Non-pigmented ciliary epithelial cell (primary cell): ENCODE results near the gene TANGO6.

ENCODE experiments used
- DNase-seq: peaks from one replicate; pipeline ENCODE4 v3.0.0-alpha.2; 2010; ENCODE audit warnings: low read depth

TANGO6 gene

GRCh38 chr16:68909099-68909733, 65.9 kb downstream of the TANGO6 start:
- DNase-seq = no peak

GRCh38 chr16:68910051-68910450, 66.7 kb downstream of the TANGO6 start:
- no peak for DNase-seq

DNA sequence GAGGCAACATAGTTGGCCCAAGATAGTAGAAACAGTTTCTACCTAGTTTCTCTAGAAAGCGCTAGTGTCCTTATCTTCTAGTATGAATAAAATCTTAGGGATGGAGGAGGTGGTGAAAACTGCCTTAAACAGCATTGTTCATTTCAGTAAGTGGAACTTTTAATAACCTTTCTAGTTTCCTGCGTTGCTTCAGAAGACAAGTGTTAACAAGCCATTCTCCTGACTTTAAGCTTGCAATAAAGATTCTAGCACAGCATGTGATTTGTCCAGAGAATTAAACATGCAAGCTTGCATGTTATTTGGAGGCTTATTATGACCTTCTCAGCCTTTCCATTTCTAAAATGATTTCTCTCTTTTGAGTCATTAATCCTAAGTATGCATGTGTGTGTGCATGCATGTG, 72.3 kb downstream of the TANGO6 start:
- no peak for DNase-seq

DNA sequence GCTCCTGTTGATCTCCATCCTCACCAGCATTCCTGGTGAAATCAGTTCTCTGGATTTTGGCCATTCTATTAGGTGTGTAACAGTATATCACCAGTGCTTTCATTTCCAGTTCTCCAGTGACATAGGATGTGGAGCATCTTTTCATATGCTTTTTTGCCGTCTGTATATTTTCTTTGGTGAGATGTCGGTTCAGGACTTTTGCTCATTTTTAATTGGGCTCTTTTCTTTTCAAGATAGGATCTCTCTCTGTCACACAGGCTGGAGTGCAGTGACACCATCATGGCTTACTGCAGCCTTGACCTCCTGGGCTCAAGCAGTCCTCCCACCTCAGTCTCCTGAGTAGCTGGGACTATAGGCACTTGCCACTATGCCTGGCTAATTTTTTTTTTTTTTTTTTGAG, 74.2 kb downstream of the TANGO6 start:
- DNase-seq = no peak

- DNase-seq = no peak
Measured at GRCh38 chr16:68920349-68920748, 77.0 kb downstream of the TANGO6 start.

DNA sequence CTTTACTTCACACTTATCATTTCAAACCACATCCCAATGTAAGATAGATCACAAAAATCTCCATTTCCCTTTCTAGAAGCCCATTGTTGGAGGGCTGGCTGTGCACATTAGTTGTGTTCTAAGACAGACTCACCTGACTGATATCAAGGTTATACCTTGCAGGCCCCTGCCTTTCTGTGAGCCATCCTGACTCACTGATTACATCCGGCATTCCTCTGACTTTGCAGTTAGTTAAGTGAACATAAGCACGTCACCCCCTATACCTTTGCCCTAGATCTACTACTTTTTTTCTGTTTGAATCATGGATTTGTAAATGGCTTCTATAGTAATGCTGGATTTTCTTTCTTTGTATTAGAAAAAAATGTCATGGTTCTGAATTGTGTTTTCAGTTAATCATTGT, 78.3 kb downstream of the TANGO6 start:
- no peak for DNase-seq

DNA sequence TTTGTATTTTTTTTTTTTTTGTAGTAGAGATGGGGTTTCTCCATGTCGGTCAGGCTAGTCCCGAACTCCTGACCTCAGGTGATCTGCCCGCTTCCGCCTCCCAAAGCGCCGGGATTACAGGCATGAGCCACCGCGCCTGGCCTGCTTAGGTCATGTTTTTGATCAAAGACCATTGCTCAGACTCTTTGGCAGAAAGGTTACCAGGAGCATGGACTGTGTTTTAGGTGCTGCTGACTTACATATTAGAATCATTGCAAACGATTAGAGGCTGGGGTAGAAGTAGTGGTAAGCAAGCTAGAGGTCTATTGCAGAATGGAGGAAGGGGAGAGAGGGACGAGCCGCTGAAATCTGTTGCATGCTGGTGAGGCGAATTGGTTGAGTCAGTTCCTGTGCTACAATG, 79.8 kb downstream of the TANGO6 start:
- no peak for DNase-seq

DNA sequence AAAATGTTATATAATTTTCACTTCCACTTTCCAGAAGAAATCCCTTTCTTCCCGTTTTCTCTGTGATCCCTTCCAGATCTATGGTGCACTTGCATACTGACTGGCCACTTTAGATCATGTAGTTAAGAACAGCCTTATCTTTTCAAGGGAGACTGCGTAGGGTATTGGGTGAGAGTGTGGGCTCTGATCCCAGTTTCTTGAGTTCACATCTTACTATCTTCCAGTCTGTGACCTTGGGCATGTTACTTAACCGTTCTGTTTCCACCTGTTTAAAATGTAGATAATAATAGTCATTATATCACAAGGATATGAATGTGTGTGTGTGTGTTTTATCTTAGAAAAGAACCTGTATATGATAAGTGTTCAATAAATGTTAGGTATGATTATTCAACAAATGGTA, 83.7 kb downstream of the TANGO6 start:
- DNase-seq = no peak

GRCh38 chr16:68931196-68931595, 87.9 kb downstream of the TANGO6 start:
- no peak for DNase-seq

GRCh38 chr16:68934402-68934801, 91.1 kb downstream of the TANGO6 start:
- no peak for DNase-seq

GRCh38 chr16:68935008-68935407, 91.7 kb downstream of the TANGO6 start:
- no peak for DNase-seq

DNA sequence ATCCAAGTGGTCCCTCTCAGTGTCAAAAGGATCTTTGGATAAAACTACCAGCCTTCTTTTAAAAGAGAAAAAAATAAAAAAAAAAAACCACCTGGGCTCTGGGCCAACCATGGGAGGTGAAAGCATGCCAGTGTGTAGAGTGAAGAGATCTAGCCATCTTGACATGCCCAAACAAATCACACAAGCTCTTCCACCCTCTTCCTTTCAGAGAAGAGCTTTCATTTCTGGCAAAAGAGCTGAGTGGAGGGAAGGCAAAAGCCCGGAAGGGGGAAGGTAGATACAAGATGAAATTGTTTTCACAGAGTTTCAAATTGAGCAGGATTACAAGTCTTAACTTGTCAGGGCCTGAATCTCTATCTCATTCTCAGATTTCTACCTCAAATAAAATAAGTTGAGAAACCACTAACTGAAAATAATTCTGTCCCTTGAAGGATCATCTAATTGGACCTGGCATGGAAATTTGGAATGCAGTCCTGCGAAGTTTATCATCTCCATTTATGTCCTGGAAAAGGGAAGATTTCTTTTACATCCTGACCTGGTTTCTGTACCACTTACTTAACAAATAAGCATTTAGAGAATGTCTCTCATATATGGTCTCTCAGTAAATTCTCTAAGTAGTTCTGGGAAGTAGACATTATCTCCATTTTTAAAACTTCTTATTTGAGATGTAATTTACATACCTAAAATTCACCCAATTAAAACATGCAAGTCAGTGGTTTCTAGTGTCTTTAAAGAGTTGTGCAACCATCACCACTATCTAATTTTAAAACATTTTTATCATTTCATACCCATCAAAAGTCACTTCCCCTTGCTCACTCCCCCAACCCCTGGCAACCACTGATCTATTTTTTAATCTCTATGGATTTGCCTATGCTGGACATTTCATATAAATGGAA, 93.7 kb downstream of the TANGO6 start:
- no peak for DNase-seq

GRCh38 chr16:68939692-68940320, 96.5 kb downstream of the TANGO6 start:
- DNase-seq = no peak

- DNase-seq = no peak
Measured at GRCh38 chr16:68940816-68941215, 97.5 kb downstream of the TANGO6 start.

GRCh38 chr16:68943961-68944360, 100.6 kb downstream of the TANGO6 start:
- DNase-seq = no peak

GRCh38 chr16:68948230-68948910, 105.0 kb downstream of the TANGO6 start:
- DNase-seq = no peak

- no peak for DNase-seq
Measured at GRCh38 chr16:68951991-68952877, 108.9 kb downstream of the TANGO6 start.

DNA sequence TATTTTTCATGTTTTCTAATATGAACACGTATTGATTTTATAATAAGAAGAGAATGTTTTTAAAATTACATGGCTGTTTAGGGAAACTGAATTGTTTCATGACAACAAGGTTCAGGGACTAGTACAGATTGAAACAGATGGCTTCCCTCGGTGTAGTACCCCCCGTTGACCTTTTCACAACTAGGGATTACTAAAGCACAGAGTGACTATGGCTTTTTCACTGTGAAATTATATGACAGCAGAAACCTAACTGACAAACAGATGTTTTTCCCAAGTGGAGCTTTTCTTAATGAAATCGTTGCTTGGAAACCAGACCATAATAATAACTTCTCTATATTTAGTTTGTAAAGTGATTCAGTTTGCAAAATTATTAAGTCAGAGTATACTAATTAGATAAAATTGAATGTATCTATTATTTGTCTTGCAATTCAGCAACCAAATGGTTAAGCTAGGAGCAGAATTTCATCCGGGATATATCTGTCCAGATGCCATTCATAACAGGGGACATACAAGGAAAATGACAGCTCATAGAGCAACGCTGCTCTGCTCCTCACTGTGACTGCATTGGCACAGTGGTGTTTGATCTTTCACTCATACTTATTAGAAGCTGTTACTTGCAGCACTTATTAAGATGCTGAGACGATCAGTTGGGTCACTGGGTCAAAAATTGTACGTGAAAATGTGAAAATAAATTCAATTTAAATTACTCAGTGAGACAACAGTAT, 111.7 kb downstream of the TANGO6 start:
- no peak for DNase-seq

DNA sequence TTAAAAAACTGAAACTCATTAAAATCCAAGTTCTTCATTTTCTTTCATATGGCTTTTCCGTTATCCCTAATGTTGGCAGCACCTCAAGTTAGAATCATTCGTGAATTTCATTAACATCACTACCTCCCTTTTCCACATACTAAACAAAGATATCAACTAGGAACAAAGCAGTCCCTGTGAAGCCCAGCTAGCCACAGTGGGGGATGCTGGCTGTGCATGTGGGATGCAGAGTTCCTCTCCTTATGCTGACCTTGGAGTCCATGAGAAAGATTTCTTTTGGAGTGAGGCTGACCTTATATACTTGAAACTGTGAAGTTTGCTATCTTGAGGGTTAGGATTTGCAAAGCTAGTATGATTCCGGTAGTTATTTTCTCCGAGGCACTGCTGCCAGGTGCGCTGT, 117.6 kb downstream of the TANGO6 start:
- no peak for DNase-seq

- no peak for DNase-seq
Measured at GRCh38 chr16:68961778-68962402, 118.6 kb downstream of the TANGO6 start.
